Esophagus (tissue), 2 donors: Measurements from ENCODE around the gene PDE8A. TPM values are rescaled to one million over a fixed set of nuclear protein-coding genes. Genes with fewer than 3 reads are reported as not detected.
"Not testable (repeated sequence)": the region's sequence is repeated elsewhere in the genome, so short reads cannot be mapped to it uniquely, and the experiment has no call there.

ENCODE experiments used
- H3K27ac ChIP-seq, 2 donors: one replicate each; pipeline ENCODE4 v1.5.1; 2013; ENCODE audit warnings: low read depth in 2 of 2, mild to moderate bottlenecking in 2 of 2, inconsistent platforms in 1 of 2, low read length in 1 of 2, moderate library complexity in 1 of 2
- H3K27me3 ChIP-seq, 2 donors: one replicate each; pipeline ENCODE4 v1.6.1; 2013; ENCODE audit warnings: low read length in 2 of 2, control low read depth in 1 of 2, mild to moderate bottlenecking in 1 of 2; ENCODE audit not compliant: insufficient read depth in 2 of 2, control insufficient read depth in 1 of 2
- H3K36me3 ChIP-seq, 2 donors: one replicate each; pipeline ENCODE4 v1.6.1; 2013; ENCODE audit warnings: low read length in 1 of 2; ENCODE audit not compliant: control insufficient read depth in 2 of 2, insufficient read depth in 2 of 2
- H3K4me1 ChIP-seq, 2 donors: one replicate each; pipeline ENCODE4 v1.6.1; 2013; ENCODE audit warnings: low read length in 1 of 2; ENCODE audit not compliant: control insufficient read depth in 2 of 2, insufficient read depth in 2 of 2
- H3K4me3 ChIP-seq, 2 donors: one replicate each; pipeline ENCODE4 v1.5.1; 2013; ENCODE audit warnings: low read length in 2 of 2, mild to moderate bottlenecking in 2 of 2, low read depth in 1 of 2, moderate library complexity in 1 of 2
- H3K9me3 ChIP-seq, 2 donors: one replicate each; pipeline ENCODE4 v1.6.1; 2013; ENCODE audit warnings: mild to moderate bottlenecking in 2 of 2, low read depth in 1 of 2, low read length in 1 of 2, moderate library complexity in 1 of 2; ENCODE audit not compliant: control insufficient read depth in 2 of 2, insufficient read depth in 1 of 2
- WGBS, 2 donors: extraction: QIAGEN DNeasy Blood & Tissue Kit; methylation state at CpG; one replicate each; pipeline ENCODE4 v1.1.7; 2013; 5-methylcytosine and 5-hydroxymethylcytosine counted together
- polyA plus RNA-seq, 2 donors: library from polyadenylated mRNA; stranded (reverse); fragments of 200-250 nt; gene quantifications; one replicate each; pipeline ENCODE4 v1.2.3, GENCODE V29; 2013
- donor health status: healthy with polysubstance abuse.
- donor health status: Bipolar disorder and iron deficiency.

Gene PDE8A
- polyA plus RNA-seq, 2 donors: 6.6 to 10.1 TPM

DNA sequence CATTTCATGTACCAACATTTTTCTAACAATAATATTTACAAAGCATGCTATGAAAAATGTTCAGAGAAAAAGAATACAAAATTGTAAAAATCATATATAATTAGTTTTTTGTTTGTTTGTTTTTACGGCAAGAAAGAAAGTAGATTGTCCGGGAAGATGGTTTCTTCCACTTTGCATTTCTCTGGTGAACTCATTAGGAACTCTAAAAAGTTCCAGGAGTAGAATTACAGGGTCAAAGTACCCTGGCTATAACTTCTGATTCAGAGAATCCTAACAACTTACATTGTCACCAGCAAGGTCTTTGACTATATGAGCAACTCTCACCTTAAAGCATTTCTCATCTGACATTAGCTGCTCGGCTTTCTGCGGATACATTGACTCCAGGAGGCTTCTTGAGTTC, 196.7 kb downstream of the PDE8A start:
- Histone ChIP-seq H3K27me3 (no peaks in the 10 kb centered on the region), H3K27ac (no peak overlapping the region), H3K36me3 (no peaks in the 10 kb centered on the region), H3K4me3 (no peak overlapping the region), H3K9me3 (no peaks in the 10 kb centered on the region), H3K4me1 (peaks cover 0 to 3% of the 10 kb centered on the region in 2 donors)
- WGBS, 2 donors: 88 to 97% methylated on average over 4 of the region's 4 CpGs

- H3K4me1 ChIP-seq: peaks cover 0 to 3% of the 10 kb centered on the region in 2 donors
- 77 to 91% methylated on average over 3 of the region's 3 CpGs for WGBS, 2 donors
- H3K4me3 ChIP-seq: no peak overlapping the region
- H3K27me3 ChIP-seq: no peaks in the 10 kb centered on the region
- H3K27ac ChIP-seq: no peak overlapping the region
- no peaks in the 10 kb centered on the region for H3K9me3 ChIP-seq
- no peaks in the 10 kb centered on the region for H3K36me3 ChIP-seq
Measured at GRCh38 chr15:85179700-85180099, 198.0 kb downstream of the PDE8A start.

DNA sequence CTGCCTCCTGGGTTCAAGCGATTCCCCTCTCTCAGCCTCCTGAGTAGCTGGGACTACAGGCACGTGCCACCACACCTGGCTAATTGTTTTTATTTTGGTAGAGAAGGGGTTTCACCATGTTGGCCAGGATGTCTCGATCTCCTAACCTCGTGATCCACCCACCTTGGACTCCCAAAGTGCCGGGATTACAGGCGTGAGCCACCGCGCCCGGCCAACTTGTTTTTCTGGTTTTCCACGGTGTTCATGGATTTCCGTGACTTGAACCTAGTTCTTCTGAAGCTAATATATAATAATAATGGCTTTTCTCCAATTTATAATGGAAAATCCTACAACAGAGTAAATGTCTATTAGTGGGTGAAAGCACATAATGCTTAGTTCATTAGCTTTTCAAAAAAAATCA, 203.7 kb downstream of the PDE8A start:
- not testable (repeated sequence) for H3K4me3 ChIP-seq, H3K4me1 ChIP-seq, H3K27ac ChIP-seq, H3K9me3 ChIP-seq, H3K27me3 ChIP-seq, H3K36me3 ChIP-seq
- 56 to 65% methylated on average over 11 of the region's 11 CpGs for WGBS, 2 donors

- H3K27ac ChIP-seq, H3K36me3 ChIP-seq, H3K27me3 ChIP-seq, H3K9me3 ChIP-seq, H3K4me3 ChIP-seq, H3K4me1 ChIP-seq: not testable (repeated sequence)
- 72 to 73% methylated on average over 3 of the region's 3 CpGs for WGBS, 2 donors
Measured at GRCh38 chr15:85188171-85188577, 206.5 kb downstream of the PDE8A start.

Other genes starting within 250 kb of the PDE8A start
- gene ZNF592, start 233.3 kb upstream of the PDE8A start, polyA plus RNA-seq: 1 to 10 TPM; 4.8 to 6.1 TPM
- gene ALPK3, start 164.5 kb upstream of the PDE8A start, polyA plus RNA-seq: 10 to 100 TPM in 1 of 2 donors, 1 to 10 TPM in 1; 1.8 to 10.5 TPM
- gene SLC28A1, start 97.2 kb upstream of the PDE8A start, polyA plus RNA-seq: under 1 TPM; 0.02 to 0.08 TPM